DMS79 (cell line): ENCODE measurements around the gene CDH12.
"Not testable (repeated sequence)": the region's sequence is repeated elsewhere in the genome, so short reads cannot be mapped to it uniquely, and the experiment has no call there.

Experiments used
- DNase-seq: peaks from one replicate; lab custom pipeline; 2025; lab: John Stamatoyannopoulos, UW

The CDH12 gene

DNA sequence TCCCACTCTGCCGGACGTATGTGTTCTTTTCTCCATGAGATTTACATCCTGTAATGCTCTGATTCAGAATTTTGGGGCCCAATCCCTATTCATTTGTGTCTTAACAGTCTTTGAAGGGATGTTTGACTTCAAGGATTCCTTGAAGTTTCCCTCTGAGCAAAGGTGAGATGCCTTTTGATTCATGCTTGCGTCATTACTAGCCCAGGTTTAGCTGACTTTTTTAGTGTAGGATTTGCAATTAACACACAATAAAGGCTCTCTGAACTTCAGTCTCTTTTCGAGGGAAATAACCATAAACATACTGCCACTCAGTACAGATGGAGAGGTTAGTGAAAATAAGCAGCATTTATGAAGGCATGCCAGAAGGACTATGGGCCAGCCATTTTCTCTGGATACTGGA lies 842.3 kb downstream of the CDH12 start:
- DNase-seq: not testable (repeated sequence)

GRCh38 chr5:22001097-22001496 lies 852.0 kb downstream of the CDH12 start:
- not testable (repeated sequence) for DNase-seq

DNA sequence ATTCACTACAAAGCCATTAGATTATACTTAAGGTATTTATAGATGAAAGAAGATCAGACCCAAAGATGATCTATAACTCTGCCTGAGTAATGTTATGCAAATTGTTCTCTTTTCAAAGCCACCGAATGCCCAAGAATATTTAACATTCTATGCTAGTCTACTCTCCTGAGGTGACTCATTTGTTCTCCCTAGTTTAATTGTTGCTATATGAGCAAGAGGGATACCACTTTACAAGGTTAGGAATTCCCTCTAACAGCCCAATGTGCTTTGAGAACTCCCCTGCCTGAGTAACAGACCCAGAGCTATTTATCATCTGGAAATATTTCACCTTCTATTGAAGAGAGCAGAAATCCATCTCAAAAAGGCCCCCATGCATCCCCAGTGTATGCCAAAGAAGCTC lies 867.3 kb downstream of the CDH12 start:
- DNase-seq: not testable (repeated sequence)

DNA sequence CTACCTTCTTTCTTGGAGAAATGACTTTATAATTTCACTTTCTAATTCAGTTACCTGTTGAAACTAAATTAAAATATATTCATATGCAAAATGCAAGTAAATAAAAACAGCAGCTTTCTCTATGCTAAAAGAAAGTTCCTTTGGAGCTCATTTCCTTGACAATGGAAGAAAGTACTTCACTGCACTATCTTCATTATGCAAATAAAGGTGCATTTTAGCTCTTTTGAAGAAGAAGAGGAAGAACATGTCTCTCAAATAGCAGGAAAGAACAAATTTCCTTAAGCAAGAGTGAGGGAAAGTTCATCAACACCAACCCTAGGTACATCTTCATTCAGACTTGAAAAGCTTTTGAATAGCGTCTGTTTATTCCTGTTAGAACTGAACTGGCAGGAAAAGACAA lies 901.6 kb downstream of the CDH12 start:
- not testable (repeated sequence) for DNase-seq

DNA sequence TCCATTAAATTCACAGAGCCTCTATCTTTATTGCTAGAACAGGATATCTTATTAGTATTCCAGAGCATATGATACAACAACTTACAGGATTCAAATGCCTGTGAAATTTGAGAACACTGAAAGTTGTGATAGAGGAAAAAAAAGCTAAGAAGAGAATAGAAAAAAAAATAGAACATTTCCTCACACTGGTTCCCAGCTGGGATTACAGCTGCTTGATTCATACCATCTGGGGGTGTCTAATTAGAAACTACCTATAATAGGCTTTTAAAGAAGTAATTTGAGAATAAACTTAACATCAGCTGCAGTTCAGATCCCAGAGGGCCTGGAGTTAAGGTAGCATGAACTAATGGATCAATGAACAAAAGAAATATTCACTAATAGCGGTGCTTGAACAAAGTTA lies 922.0 kb downstream of the CDH12 start:
- DNase-seq: no peak

DNA sequence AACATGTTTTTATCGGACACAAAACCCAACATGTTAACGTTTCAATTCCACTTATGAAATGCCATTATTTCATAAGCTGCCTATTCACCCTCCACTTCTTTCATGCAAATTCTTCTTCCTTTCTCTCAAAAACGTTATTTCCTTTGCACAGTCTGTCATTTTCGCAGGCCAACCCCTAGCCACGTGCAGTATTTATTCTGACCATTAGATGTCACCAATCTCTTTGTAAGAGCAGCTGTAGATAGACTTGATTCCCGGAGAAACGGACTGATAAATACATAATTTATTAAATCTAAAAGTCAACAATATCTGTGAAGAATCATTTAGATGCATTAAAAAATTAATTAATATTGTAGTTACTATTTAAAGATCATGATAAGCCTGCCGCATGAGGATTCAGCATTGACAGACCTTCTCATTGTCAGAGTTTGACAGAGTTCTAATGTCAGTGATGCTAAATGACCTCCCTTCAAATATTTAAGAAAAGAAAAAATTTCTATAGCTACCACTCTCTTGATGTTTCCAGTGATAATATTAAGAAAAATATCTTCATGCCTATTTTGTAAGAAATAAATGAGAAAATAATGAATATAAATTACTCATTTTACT lies 933.6 kb downstream of the CDH12 start:
- no peak for DNase-seq

DNA sequence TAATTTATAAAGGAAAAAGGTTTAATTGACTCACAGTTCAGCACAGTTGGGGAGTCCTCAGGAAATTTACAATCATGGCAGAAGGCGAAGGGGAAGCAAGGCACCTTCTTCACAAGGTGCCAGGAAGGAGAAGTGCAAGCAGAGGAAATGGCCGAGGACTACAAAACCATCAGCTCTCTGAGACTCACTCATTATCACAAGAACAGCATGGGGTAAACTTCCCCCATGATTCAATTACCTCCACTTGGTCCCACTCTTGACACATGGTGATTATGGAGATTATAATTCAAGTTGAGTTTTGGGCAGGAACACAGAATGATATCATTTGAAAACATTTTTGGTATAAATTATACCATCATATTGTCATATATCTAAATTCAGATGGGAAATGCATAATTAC lies 934.7 kb downstream of the CDH12 start:
- DNase-seq: no peak

DNA sequence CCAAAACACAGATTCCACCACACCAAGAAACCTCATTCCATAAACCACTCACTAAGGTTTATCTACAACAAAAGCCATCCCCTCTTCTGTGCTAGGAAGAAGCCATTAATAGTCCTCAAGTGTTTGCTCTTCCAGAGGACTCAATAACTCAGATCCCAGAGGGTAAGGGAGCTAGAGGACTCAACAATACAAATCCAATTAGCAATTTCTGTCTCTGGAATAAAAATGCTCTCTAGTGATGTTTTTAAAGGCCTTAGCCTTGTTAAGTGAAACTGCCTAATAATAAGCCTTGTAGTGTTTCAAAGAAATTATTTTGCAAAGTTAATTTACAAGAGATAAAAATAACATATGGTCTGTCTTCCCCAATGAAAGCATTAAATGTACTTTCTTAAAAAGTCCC lies 942.4 kb downstream of the CDH12 start:
- no peak for DNase-seq

GRCh38 chr5:21895766-21896350 lies 957.3 kb downstream of the CDH12 start:
- no peak for DNase-seq

DNA sequence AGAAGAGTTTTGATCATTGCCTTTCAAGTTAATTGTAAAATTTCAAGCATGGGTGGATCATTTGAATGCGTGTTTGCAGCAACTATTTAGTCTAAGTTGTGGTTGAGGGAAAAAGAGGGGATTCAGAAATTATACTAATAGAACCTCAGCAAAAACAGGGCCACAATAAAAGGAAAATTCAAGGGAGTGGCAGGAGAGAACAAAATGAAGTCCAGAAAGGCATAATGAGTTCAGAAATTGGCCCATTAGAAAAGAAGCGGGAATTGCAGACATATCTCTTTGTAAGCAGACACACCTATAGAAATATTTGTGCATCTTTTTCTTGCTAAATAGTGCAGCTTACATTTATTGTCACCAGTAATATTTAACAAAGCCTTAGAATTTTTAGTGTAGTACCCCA lies 960.0 kb downstream of the CDH12 start:
- DNase-seq: no peak

DNA sequence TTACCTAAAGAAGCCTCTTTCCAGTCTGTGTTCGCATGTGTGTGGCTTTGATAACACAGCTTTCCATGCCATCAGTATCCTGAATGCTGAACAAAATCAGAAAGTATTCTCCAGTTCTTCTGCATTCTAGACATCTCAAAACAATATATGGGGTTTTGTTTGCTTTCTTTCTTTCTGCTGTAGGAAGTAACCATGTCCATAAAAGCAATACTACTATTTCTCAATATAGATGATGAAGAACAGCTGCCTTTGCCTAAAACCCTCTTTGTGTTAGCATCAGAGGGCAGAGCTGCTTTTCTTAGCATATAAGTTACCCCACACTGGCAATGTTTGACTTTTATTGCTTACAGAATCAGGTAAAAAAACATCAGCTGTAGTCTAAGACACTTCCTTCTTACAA lies 963.6 kb downstream of the CDH12 start:
- DNase-seq: no peak

DNA sequence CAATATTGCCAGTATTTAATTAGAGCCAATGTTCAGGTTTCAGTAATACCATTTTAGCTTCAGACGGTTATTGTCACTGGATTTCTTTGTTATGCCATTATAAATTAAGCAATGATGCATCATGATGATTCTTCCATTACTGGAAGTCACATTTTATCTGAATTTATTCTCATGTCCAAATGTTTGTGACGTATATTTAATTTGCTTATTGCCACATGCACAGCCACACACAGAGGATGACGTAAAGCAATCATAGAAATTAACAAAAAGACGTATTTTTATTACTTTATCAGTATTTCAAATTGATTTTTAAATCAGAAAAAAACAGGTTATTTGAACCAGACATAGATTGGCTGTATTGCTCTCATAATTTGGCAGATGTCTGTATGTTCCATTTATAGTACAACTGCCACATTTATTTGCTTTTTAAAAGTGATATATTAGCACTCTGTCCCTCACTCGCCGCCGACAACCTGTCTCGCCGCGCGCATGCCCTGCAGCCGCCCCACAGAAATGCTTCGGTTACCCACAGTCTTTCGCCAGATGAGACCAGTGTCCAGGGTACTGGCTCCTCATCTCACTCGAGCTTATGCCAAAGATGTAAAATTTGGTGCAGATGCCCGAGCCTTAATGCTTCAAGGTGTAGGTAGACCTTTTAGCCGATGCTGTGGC lies 970.9 kb downstream of the CDH12 start:
- no peak for DNase-seq

GRCh38 chr5:21880164-21880563 lies 973.0 kb downstream of the CDH12 start:
- no peak for DNase-seq

DNA sequence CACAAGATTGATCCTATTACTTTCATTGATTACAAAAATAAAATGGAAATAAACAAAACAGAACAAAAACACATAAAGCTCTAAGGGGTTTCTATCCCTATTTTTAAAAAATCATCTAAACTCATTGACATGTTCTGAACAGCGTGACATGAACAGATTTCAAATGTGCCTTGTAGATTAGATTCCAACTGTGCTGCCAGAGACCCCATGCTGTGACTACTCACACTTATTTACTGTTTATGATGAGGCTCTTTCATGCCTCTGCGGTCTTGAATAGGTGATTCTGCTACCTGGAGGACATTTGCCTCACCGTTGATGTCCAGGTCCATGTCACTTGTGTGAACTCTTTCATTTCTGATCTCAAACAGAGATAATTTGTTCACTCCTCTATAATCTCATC lies 990.2 kb downstream of the CDH12 start:
- DNase-seq: no peak

DNA sequence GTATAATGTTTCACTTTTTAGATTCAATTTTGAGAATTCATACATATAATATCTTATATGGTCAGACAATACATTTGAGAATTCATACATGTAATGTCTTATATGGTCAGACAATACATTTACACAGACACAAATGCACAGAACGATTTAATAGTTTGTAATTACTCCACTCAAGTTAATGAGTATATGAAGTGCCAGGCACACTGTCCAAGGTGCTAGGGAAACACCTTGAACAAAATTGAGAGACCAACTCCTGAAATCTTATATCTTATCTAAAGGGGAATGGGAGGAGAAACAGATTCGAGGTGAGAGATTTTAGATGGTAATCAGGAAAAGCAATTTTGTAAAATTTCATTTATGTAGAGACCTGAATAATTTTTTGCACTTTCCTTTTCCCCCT lies 994.7 kb downstream of the CDH12 start:
- no peak for DNase-seq

DNA sequence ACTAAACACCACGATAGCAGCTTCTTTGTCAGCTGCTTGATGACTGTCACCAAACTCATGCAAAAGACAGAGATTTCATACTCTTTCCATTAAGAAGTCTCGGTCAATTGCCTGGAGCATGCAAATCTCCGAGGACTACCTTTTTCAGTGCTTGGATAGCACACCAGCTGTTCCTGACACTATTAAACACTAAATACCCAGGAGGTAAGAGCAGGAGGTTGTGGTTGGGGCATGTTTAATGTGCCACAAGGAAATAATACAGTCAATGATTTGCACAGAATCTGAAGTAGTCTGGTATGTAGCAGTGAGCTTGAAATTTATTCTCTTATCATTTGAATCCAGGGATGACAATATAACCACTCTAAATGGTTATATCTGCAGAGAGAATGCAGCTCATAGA lies 996.2 kb downstream of the CDH12 start:
- no peak for DNase-seq

- no peak for DNase-seq
These were observed 1005.8 kb downstream of the CDH12 start for GRCh38 chr5:21847300-21847699.

GRCh38 chr5:21844960-21845359 lies 1008.2 kb downstream of the CDH12 start:
- DNase-seq: no peak

- DNase-seq: no peak
These were observed 1018.3 kb downstream of the CDH12 start for GRCh38 chr5:21834863-21835262.

GRCh38 chr5:21831145-21831787 lies 1021.9 kb downstream of the CDH12 start:
- no peak for DNase-seq

- no peak for DNase-seq
These were observed 1026.3 kb downstream of the CDH12 start for GRCh38 chr5:21826884-21827283.

DNA sequence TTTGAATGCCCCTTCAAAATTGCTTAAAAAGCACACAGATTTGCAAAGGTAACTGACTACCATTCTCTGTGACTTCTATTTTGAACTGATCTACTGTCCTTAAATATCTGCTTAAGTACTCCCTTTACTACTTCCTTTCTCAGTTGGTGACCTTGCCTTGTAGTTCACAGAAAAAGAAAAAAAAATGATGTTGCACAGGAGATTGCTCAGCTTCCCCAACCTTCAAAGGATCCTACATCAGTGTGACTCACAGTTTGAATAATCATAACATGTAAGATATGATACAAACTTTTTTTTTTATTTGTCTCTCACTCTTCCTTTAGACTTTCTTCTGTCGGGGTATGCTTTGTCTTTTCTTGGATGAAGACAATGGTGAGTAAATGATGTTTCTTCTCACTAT lies 1029.6 kb downstream of the CDH12 start:
- no peak for DNase-seq

- DNase-seq: no peak
These were observed 1030.0 kb downstream of the CDH12 start for GRCh38 chr5:21823076-21823574.
